Right forelimb (tissue), 1 donor: Measurements from ENCODE around the gene ZER1.
"Not testable (repeated sequence)": the region's sequence is repeated elsewhere in the genome, so short reads cannot be mapped to it uniquely, and the experiment has no call there.

Experiments used
- DNase-seq: peaks from one replicate; pipeline ENCODE4 v3.0.0-alpha.2; 2018

Gene ZER1

GRCh38 chr9:128771745-128772519 lies at the start of gene ZER1:
ZER1 (minus strand) TSS chr9:128771927; CDS start chr9:128755565, 16,362 bp downstream.
- peak; percentile 96 for DNase-seq

GRCh38 chr9:128820665-128821583 lies 49.2 kb upstream of the ZER1 start:
- DNase-seq, result no peak

- no peak for DNase-seq
These were observed 48.3 kb upstream of the ZER1 start for GRCh38 chr9:128819716-128820664.

- DNase-seq, result no peak
These were observed 47.4 kb upstream of the ZER1 start for GRCh38 chr9:128818839-128819715.

GRCh38 chr9:128818099-128818838 lies 46.5 kb upstream of the ZER1 start, which contains the start of gene ENDOG:
ENDOG (plus strand) TSS chr9:128818500; CDS start chr9:128818685, 185 bp downstream.
- peak; percentile 98 for DNase-seq

GRCh38 chr9:128810873-128811272 lies 39.1 kb upstream of the ZER1 start:
- no peak for DNase-seq

- DNase-seq, result no peak
These were observed 38.1 kb upstream of the ZER1 start for GRCh38 chr9:128809831-128810230.

- DNase-seq, result no peak
These were observed 37.4 kb upstream of the ZER1 start for GRCh38 chr9:128809036-128809599.

GRCh38 chr9:128808543-128808942 lies 36.8 kb upstream of the ZER1 start:
- no peak for DNase-seq

- no peak for DNase-seq
These were observed 36.1 kb upstream of the ZER1 start for GRCh38 chr9:128807827-128808226.

GRCh38 chr9:128805661-128806060 lies 33.9 kb upstream of the ZER1 start:
- no peak for DNase-seq

GRCh38 chr9:128802482-128802881 lies 30.8 kb upstream of the ZER1 start:
- no peak for DNase-seq

GRCh38 chr9:128800061-128800460 lies 28.3 kb upstream of the ZER1 start:
- no peak for DNase-seq

- DNase-seq, result no peak
These were observed 27.2 kb upstream of the ZER1 start for GRCh38 chr9:128798896-128799295.

GRCh38 chr9:128794961-128795360 lies 23.2 kb upstream of the ZER1 start:
- not testable (repeated sequence) for DNase-seq

- no peak for DNase-seq
These were observed 21.4 kb upstream of the ZER1 start for GRCh38 chr9:128792978-128793686.

GRCh38 chr9:128792134-128792533 lies 20.4 kb upstream of the ZER1 start:
- no peak for DNase-seq

GRCh38 chr9:128790536-128790935 lies 18.8 kb upstream of the ZER1 start:
- no peak for DNase-seq

GRCh38 chr9:128788445-128788844 lies 16.7 kb upstream of the ZER1 start:
- no peak for DNase-seq

- DNase-seq, result no peak
These were observed 15.9 kb upstream of the ZER1 start for GRCh38 chr9:128787659-128788058.
